NCI-H345 treated with DMSO at 0.1 percent for 48 hours (cell line): ENCODE results near the gene WDR91.
A peak's percentile ranks its signal among the peaks of the same experiment; 100 is the strongest.
"Not testable (repeated sequence)": the region's sequence is repeated elsewhere in the genome, so short reads cannot be mapped to it uniquely, and the experiment has no call there.

Experiments used
- DNase-seq: peaks from one replicate; lab custom pipeline; 2025; ENCODE audit not compliant: unreplicated experiment; lab: John Stamatoyannopoulos, UW

WDR91 gene

DNA sequence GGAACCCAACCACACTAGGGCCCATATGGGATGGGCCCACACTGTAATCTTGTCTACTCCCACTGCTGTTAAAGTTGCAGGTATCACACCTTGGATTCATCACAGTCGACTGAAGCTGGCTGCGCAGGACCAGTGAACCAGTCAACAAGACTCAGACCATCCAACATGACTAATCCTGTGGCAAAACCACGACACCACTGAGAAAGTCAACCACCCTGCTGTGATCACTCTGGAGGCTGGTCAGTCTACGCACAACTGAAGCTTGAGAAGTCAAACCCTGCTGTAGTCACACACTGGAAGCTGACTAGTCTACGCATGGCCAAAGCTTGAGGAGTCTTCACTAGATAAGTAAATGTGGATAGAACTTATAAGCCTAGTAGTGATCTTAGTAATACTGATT is 31.2 kb downstream of the WDR91 start:
- no peak for DNase-seq

DNA sequence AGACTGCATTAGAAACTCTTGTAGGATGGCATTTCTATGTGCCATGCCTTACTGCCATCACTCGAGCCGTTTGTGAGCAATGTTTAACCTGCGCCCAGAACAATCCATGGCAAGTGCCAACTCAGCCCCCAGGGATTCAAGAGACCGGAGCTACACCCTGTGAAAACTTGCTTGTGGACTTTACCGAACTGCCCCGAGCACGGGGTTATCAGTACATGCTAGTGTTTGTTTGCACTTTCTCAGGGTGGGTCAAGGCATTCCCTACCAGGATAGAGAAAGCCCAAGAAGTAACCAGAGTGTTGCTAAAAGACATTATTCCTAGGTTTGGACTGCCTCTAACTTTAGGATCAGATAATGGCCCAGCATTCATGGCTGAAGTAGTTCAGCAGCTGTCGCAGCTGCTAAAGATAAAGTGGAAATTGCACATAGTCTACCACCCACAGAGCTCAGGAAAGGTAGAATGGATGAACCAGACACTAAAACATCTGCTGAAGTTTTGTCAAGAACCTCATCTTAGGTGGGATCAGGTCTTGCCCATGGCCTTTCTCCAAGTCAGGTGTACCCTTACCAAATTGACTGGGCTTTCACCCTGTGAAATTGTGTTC is 31.9 kb downstream of the WDR91 start:
- no peak for DNase-seq

DNA sequence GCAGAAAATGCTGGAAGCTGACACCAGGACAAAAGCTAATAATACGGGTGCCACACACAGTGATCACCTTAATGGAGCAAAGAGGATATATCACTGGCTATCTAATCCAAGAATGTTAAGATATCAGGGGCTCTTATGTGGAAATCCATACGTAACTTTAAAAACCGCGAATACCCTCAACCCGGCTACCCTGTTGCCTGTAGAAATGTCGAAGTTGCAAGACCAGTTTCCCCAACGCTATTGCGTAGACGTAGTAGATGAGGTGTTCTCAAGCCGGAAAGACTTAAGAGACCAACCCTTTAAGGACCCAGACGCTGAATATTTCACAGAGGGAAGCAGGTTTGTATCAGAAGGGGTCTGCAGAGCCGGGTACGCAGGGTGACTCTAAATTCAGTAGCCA is 33.0 kb downstream of the WDR91 start:
- DNase-seq = no peak

DNA sequence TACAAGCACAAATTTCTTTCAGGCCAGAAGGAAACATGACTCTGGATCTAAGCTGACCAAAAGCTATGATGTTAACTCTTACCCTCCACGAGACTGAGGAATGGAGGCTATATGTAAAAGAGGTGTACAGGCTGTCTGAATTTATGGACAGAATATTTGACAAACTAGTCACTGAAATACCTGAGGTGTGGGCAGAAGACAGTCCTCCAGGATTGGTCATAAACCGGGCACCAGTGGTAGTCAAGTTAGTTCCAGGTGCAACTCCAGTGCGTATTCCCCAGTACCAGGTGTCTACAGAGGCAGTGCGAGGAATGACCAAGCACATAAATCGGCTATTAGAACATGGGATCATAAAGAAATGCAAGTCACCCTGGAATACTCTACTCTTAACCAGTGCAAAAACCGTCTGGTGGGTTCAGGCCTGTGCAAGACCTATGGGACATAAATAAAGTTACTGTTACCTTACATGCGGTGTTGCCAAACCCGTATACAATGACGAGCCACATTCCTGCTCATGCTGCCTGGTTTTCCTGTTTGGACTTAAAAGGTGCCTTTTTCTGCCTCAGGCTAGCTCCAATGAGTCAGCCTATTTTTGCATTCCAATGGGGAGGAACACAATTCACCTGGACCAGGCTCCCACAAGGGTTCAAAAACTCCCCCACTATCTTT is 34.2 kb downstream of the WDR91 start:
- no peak for DNase-seq

DNA sequence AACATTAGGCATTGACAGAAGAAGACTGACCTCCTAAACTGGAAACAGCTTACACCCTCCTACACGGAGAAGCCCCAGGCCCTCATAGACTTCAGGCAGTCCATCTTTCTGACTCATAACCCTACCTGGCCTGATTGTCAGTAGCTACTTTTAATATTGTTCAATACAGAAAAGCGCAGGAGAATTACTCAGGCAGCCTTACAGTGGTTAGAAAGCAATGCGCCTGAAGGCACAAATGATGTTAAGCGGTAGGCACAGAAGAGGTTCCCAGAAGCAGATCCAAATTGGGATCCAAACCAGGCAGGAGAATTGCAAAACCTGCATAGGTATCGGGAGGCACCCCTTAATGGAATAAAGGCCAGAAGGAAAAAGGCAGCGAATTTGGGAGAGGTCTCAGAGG is 35.4 kb downstream of the WDR91 start:
- no peak for DNase-seq

DNA sequence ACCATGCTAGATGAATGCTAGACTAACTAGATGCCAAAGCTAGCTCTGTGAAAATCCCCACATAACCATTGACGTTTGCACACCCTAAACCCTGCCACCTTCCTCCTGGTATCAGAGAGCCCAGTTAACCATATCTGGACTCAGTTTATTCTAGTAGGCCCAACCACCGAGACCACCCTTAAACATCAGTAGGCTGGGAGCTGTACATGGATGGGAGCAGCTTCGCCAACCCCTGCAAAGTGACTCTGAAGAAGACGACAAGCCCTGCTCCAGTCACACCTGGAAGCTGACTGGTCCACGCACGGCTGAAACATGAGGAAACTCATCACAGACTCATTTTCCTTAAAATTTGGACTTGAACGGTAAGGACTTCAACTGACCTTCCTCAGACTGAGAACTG is 36.4 kb downstream of the WDR91 start:
- no peak for DNase-seq

DNA sequence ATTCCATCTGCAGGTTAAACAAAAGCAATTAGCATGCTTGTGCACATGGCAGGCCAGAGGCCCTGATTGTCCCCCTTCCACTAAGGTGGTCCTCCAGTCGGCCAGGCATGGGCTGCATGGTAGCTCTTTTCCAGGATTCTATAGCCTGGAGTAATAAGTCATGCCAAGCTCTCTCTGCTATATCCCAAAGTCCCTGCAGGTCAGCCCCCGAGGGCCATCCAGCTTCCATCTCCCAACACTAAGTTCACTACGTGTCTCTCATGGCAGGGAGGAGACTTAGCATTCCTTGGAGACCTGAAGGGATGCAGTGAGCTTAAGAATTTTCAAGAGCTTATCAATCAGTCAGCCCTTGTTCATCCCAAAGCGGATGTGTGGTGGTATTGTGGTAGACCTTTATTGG is 37.4 kb downstream of the WDR91 start:
- DNase-seq = not testable (repeated sequence)

DNA sequence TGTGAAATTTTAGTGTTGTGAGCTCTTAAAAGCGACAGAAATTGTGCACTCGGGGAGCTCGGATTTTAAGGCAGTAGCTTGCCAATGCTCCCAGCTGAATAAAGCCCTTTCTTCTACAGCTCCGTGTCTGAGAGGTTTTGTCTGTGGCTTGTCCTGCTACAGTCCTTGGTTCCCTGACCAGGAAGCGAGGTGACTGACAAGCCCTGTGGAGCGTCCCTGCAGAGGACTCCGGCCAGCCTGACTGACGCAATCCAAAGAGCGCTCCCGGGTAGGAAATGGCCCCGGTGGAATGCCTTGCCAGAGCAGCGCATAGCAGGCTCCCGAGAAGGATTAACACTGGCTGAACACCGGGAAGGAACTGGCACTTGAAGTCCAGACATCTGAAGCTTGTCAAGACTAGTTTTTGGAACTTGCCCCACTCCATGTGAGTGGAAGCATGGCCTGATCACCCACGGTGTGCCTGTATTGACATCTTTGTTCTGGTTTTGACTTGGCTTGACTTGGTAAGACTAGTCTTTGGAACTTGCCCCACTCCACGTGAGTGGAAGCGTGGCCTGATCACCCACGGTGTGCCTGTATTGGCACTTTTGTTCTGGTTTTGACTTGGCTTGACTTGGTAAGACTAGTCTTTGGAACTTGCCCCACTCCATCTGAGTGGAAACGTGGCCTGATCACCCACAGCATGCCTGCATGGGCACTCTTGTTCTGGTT is 39.6 kb downstream of the WDR91 start:
- DNase-seq = not testable (repeated sequence)

DNA sequence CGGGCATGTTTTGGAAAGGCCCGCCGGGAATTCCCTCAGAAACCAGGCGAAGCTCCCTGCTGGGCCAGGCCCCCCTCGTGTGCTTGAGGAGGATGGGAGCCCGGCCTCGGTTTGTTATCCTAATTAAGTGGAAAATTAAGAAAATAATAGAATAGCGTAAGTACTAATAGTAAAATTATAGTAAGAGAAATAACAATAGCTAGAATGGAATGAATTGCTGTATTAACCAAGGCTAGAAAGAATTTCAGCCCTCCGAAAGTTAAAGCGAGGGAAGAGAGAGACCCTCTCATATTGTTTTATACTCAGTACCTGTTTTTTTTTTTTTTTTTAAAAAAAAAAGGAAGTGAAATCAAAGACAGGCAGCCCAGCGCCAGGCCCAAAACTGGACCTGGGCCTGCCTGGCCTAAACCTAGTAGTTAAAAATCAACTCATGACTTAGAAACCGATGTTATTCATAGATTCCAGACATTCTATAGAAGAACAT is 40.3 kb downstream of the WDR91 start:
- DNase-seq = not testable (repeated sequence)

DNA sequence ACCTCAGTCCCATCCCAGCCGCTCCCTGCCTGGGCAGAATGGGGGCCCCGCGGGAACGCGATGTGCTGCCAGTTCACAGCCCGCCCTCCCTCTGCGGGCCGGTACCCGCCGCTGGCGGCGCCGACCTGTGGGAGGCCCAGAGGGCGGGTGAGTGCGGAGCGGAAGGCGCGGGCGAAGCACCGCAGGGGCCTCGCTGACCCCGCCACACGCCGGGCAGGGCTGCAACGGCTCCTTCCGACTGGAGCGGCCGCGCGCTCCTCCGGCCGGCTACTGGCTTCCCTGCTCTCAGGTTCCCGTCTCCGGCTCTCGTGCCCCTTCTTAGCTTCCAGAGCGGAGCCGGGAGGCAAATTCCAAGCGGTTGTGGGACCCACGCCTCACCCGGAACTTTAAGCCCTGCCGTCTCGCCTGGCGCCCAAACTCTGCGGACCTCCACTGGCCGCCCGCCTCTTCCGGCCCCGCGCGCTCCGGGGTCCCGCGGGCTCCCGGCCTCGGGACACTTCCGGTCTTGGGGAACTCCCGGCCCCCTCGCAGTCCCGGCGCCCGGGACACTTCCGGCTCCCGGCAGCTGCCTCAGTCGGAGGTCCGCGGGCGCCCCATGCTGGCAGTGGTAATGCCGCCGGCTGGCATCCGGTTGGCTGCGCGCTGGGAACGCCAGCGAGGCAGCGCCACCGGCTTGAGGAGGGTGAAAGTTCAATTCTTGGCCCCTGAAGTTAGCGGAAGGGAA is 40.9 kb downstream of the WDR91 start, which contains the start of gene CYREN:
TSS of gene CYREN (minus strand) at position 434 of the 724 bp plus-strand sequence. CDS start 1,785 bp downstream, outside the sequence.
- DNase-seq = peak; percentile 83

DNA sequence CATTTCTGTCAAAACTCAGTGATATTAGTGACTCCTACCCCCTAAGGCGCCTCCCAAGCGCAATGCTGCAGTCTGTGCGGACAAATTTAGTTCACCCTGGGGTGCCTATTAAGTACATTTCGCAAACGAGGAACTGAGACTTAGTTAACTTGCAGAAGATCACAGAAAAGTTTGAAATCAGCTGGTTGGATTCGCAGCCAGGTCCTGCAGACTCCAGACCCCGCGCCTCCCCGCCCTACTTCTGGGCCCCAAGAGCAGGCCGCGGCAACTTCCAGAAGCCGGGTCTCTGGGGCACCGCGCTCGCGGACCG is 41.4 kb downstream of the WDR91 start:
- no peak for DNase-seq

DNA sequence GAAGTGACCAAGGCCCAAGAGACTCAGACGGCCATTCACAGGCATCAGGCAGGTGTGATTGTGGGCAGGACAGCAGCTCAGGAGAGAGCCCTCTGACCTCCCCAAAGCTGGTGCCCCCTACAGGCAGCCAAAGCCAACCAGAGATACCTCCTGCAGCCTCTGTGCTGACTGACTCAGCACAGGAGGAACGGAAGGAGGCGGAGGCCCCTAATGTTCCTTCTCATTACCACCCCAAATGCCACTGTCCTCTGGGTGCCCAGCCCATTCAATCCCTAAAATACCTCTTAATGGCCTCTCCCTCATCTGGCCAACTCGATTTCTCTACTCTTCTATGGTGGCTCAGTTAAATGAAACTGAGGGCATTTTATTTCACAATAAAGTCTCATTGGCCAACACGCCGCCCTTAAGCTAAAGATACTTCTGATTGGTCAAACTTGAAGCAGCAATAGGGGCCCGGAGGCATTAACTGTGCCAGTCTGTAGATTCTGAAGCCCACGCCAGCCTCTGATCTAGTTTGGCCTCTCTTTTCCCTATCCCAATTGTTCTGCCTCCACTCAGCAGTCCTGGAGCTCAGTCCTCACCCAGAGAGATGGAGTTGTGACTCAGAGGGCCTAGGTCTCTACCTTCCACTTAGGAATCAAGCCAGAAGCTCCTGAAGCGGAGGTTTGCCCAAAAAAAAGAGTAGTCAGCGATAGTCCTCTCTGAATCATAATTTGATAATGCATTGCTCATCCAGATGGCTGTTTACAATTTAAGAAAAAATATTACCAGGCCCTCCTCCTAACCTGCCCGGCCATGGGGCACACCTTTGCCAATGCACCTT is 42.0 kb downstream of the WDR91 start:
- no peak for DNase-seq

DNA sequence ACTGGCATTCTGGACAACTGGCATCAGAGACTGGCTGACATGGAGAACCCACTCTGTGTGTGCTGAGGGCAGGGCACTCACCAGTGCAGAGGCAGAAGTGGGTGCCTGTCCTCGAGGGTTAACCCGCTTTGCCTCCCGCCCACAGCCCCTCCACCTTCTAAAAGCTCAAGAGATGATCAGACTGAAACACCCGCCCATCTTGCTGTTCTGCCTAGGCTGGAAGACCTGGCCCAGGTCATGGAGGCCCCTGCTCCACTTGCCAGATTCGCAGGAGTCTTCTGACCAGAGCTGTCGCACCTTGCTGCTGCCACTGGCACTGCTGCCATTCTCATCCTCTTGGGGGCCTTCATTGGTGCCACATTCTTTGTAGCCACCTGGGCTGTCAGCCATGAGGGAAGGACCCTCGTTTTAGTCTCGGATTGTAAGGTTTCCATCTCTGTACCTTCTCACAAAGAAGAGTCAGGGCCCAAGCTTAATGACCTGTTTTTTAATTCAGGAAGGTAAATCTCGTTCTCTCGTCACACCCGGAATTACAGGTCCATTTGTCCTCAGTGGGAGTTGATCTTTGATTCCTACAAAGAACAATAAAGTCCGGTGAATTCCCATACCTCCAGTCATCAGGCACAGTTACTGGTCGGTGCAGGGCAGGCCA is 42.7 kb downstream of the WDR91 start:
- no peak for DNase-seq

DNA sequence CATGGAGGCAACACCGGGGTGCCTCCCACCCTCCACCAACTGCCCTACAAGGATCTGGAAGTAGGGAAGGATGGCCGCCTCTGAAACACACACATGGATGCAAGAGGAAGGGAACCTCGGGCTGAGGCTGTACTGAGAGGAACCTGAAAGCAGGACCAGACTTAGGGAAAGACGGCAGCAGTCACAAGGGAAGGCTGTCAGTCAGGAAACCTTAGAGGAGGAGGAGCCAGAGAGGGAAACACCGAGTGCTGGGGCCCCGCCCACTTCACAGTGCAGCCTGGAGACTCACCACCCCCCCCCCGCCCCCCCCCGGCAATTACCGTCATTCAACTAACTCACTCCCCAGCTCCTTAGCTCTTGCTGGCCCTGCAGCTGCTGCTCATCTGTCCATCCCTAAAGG is 43.3 kb downstream of the WDR91 start:
- DNase-seq = no peak

DNA sequence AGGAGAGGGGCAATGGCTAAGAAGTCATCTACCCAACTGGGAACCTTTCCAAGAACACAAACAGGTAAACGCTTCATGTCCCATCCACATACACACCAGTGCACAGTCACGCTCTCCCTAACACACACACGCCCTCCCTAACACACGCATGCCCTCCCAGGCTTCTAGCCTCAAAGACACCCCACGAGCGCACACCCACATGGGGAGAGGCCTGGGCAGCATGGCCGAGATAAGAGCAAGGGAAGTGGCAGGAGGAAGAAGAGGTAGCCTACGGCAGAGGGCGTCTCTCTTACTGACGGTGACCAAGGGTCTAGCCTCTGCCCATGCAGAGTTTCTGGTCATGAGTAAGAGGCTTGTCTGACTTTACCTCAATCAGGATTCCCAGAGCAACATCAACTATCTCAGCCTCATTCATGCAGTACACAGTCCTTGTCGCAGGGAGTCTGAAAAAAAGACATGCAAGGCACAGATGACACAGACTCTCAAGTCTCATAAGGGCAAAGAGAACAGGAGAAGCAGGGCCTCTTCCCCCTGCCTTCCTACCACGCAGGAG is 43.9 kb downstream of the WDR91 start:
- DNase-seq = no peak

DNA sequence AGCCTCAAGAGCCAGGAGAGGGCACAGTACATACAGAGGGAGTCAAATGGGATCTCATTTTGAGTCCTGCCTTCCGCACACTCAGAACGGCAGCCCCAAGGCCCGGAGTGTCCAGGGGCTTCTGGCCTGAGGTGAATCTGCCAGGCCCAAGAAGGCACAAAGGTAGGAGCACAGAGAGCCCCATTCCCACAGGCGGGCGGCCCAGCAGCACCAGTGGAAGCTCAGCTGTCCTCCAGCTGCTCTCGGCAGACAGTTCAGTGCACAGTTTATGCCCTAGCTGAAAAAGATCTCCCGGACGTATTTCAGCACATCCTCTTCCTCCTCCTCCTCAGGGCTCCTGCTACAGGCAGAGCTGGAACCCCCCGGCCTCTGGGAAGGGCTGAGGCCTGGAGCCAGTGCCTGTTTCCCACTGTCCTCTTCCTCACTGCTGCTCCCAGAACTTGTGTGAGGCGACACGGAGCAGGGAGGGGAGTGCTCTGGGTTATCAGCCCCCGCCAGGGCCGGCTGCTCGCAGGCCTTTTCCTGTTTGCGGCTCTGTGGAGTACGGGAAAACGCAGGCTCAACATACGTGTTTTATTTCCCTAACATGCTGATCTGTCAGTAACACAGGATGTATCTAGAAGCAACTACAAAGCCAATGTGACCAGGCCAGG is 44.9 kb downstream of the WDR91 start:
- no peak for DNase-seq

DNA sequence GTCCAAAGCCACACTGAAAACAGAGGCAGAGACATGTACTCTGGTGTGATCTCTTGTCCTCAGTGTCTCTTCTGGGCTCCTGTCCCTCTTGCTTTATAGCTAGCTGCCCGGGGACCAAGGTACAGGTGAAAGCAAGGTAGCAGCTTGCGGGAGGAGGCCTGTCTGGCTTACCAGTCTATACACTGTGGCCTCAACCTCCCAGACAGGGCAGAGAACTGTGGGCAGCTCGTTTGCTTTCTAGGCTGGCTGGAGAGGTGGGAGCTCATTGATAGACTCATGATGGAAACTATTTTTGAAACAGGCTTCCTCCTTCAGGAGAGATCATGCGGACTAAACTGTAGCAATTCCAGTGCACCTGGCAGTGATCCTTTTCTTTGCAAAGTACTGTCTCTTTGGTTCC is 45.5 kb downstream of the WDR91 start:
- DNase-seq = no peak

DNA sequence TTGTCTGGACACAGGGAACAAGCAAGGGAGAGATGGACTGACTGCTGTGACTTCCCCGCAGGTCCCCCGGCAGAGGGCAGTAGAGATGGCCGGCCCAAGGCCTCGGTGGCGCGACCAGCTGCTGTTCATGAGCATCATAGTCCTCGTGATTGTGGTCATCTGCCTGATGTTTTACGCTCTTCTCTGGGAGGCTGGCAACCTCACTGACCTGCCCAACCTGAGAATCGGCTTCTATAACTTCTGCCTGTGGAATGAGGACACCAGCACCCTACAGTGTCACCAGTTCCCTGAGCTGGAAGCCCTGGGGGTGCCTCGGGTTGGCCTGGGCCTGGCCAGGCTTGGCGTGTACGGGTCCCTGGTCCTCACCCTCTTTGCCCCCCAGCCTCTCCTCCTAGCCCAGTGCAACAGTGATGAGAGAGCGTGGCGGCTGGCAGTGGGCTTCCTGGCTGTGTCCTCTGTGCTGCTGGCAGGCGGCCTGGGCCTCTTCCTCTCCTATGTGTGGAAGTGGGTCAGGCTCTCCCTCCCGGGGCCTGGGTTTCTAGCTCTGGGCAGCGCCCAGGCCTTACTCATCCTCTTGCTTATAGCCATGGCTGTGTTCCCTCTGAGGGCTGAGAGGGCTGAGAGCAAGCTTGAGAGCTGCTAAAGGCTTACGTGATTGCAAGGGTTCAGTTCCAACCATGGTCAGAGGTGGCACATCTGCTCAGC is 46.8 kb downstream of the WDR91 start:
- DNase-seq = no peak
